HepG2 (cell line): ENCODE data around the gene TAS2R39. TPM values are rescaled to one million over a fixed set of nuclear protein-coding genes. Genes with fewer than 3 reads are reported as not detected.

Experiments used
- ARID4A ChIP-seq: sonication (generic); formaldehyde crosslinking; IDR thresholded peaks from 2 replicates; pipeline ENCODE4 v1.5.0; 2020; ENCODE audit warnings: mild to moderate bottlenecking, missing genetic modification reagents, borderline replicate concordance
- ELF1 ChIP-seq: sonication (generic); formaldehyde crosslinking; IDR thresholded peaks from 2 replicates; pipeline ENCODE4 v1.4.0; 2020; ENCODE audit warnings: missing genetic modification reagents
- FOXJ3 ChIP-seq: sonication (generic); formaldehyde crosslinking; IDR thresholded peaks from 2 replicates; pipeline ENCODE4 v1.4.0; 2020; ENCODE audit warnings: missing genetic modification reagents, mild to moderate bottlenecking, borderline replicate concordance
- HNF1B ChIP-seq: sonication (generic); formaldehyde crosslinking; IDR thresholded peaks from 2 replicates; pipeline ENCODE4 v1.5.1; 2020; ENCODE audit warnings: mild to moderate bottlenecking, moderate library complexity, missing genetic modification reagents
- NR2F2 ChIP-seq: IDR thresholded peaks from 2 replicates; pipeline ENCODE4 v1.6.1; 2012; ENCODE audit warnings: low read depth, inconsistent platforms, borderline replicate concordance
- PHF8 ChIP-seq: sonication (generic); formaldehyde crosslinking; IDR thresholded peaks from 2 replicates; pipeline ENCODE4 v1.5.0; 2020; ENCODE audit warnings: missing genetic modification reagents
- SP1 ChIP-seq, 2 experiments: fragments of 450-650 bp in 1 of 2; sonication (generic) in 1 of 2; formaldehyde crosslinking in 1 of 2; IDR thresholded peaks; 2 replicates each; pipeline versions ENCODE4 v1.4.0 to v1.6.1; 2016 to 2020; ENCODE audit warnings: missing genetic modification reagents in 1 of 2
- ZKSCAN5 ChIP-seq: sonication (generic); formaldehyde crosslinking; IDR thresholded peaks from 2 replicates; pipeline ENCODE4 v1.5.1; 2020; ENCODE audit warnings: mild to moderate bottlenecking, missing genetic modification reagents
- ZNF652 ChIP-seq: IDR thresholded peaks from 2 replicates; pipeline ENCODE4 v1.6.1; 2016; ENCODE audit warnings: low read depth, borderline replicate concordance
- polyA plus RNA-seq, 8 experiments: library from polyadenylated mRNA; depleted of rRNA in 3 of 8; stranded (reverse) in 7 of 8; unstranded in 1 of 8; fragments of >200 nt; fragmentation: Illumina TruSeq in 4 of 8; extraction: Trizol in 4 of 8; gene quantifications; 2 replicates each; pipeline versions ENCODE4 v1.2.1 to v1.2.3, GENCODE V29; 2011 to 2016; ENCODE audit warnings: low read depth in 4 of 8, missing spikeins in 1 of 8, mixed read lengths in 1 of 8; ENCODE audit not compliant: insufficient read depth in 1 of 8
- total RNA-seq, 5 experiments: library from RNA; depleted of rRNA; stranded (reverse); fragments of >200 nt; fragmentation: Illumina TruSeq; extraction: Trizol; gene quantifications; 2 replicates each; pipeline ENCODE4 v1.2.3, GENCODE V29; 2016; ENCODE audit warnings: low read depth in 1 of 5

TAS2R39 gene
- total and polyA plus RNA-seq, 2 of the 13 experiments (the other 11 are each of a cell fraction or from before 2014, with no cell fraction given): not detected

GRCh38 chr7:143221286-143221685, 38.1 kb downstream of the TAS2R39 start (continued):
- TF ChIP-seq ARID4A (CRISPR knock-in tag) (no peak), ZKSCAN5 (no peak), ZNF652 (no peak), SP1 (IDR thresholded peaks at IDR 0.05) (no peak), SP1 (CRISPR knock-in tag; IDR thresholded peaks at IDR 0.05) (no peak), HNF1B (CRISPR knock-in tag) (no peak), FOXJ3 (no peak), NR2F2 (no peak), ELF1 (CRISPR knock-in tag) (no peak), PHF8 (CRISPR knock-in tag) (no peak)
